NCI-H187 (cell line): ENCODE data around the gene ANTXR1.

Experiments used
- DNase-seq, 2 experiments: peaks; one replicate each; lab custom pipeline; 2025; lab: John Stamatoyannopoulos, UW

The ANTXR1 gene

DNA sequence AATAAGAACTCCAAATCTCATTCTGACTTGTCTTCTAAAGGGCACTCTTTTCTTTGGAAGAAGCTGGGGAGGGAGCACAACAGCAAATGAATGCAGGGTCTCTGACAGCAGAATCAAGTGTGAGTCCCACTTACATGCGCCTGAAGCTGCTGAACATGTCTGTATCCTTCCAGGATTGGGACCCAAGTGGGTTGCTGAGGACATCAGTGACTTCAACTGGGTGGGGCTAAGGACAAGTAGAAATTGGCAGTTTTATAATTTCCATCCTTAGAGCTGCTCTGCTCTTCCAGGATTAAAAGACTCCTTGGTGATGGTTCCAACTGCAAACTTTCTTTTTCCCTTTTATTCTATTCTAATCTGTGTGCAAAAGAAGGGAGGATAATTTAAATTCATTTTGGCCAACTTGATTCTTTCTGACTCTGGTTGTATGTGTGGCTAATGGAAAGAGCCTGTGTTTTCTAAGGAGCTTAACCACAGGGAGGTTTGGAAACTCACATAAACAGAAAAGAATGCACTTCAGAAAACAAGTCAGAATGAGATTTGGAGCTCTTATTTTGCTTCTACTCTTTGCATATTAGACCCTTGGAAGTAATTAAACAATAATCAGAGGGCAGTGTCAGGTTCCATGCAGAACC, 20.6 kb downstream of the ANTXR1 start:
- no peak for DNase-seq

DNA sequence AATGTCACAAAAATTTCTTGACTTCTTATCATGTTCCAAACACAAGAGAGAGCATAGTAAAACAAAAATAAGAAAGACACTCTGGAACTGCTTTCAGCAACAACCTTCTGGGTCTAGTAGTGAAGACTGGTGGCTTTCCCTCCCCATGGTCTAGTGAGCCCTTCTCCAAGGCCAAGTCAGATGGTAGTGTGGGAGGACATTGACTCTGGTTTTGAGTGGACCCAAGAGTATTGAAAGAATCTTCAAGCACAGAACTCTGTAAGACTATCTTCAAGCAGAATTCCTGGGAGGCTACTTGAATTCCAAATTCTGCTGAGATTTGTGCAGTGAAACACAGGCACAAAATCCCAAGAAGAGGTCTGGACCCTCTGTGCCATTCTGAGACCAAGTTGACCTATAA, 21.1 kb downstream of the ANTXR1 start:
- DNase-seq = no peak

DNA sequence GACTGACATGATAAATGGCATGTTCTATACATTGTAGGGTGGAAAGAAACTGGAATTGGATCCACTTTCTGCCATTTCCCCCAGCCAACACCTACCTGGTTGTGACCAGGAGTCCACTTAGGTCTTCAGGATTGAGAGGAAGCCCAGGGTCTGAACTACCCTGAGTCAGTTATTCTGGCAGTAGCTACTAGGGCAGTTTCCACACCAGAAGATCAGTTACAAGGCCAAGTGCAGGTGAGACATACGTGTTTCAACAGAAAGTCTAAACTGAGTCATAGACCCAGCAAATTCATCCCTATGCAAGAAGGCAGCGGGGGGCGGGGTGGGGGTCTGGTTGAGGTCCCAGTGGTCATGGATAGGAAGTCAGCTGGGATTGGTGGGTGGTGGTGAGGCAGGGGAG, 21.9 kb downstream of the ANTXR1 start:
- DNase-seq = no peak

DNA sequence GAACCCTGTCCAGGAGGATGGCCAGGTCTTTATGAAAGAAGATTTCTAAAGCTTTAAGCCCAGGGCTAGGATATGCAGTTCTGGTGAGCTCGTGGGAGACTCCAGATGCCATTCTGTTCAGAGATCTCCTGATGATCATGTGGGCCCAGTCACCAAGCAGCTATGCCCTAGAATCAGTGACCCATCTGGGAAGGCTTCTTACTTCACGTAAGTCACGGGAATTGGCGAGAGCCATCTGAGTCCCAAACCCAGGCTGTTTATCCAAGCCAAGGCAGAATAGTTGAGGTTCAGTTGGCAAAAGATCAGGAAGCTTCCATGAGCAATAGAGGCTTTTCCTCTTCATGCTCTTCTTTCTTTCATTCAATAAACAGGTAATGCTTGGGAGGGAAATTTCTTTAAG, 23.9 kb downstream of the ANTXR1 start:
- no peak for DNase-seq

DNA sequence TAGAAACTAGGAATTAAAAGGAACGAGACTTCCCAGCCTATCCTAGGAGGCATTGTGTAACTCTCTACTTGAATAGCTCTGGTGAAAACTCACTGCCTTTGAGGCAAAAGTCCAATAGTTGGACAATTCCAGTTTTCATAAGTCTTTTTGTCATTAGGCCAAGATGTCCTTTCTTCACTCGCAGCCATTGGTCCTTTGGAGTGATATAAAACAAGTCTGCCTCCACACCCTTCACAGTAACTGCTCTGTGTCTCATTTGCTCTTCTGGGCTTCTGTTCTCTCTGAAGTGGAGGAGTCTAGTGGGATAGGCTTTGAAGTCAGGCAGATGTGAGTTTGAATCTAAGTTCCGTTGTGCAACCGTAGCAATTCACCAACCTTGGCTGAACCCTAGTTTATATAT, 28.2 kb downstream of the ANTXR1 start:
- DNase-seq = no peak

DNA sequence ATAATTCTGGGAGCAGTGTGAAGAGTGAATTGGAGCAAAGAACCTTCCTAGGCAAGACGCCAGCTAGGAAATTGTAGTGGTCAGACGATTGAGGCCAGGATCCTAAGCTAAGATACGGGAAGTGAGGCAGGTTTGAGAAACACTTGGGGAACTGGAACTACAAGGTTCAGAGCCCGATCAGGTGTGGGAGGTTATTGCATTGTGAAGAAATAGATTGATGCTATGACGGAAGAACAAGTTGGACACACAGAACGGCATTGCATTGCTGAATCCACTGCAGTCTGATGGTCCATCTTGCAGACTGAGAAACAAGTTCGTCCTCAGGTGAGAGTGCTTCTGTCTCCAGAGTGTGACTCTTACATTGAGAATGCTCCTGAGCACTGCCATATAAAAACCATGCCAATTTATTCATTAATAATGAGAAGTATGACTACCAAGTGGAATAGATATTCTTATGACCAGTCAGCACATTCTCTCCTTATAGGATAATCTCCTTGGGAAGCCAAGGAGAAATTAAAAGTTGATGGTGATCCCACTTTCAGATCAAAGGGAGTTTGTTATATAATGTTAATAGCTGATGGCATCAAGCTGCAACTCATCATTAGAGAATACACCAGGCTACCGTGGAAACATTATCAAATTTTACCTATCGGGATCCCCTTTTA, 30.9 kb downstream of the ANTXR1 start:
- no peak for DNase-seq

DNA sequence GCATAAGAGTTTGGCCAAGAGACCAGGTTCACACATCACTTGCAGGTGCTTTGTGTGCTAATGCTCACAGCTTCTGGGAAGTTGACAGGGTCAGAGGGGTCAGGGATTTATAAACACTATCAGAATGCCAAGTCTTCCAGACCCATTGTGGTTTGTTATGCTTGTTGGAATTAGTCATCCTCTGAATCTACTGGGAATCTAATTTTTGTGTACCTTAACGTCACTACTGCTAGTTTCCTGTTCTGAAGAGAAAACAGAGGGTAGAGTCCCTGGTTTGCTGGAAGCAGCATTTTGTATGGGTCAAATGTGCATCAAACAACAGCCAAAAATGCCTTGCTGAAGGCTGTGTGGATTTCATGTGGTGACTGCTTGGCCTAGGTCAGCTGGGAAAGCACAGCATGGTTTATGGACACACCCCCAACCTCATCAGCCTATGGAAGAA, 33.3 kb downstream of the ANTXR1 start:
- no peak for DNase-seq

DNA sequence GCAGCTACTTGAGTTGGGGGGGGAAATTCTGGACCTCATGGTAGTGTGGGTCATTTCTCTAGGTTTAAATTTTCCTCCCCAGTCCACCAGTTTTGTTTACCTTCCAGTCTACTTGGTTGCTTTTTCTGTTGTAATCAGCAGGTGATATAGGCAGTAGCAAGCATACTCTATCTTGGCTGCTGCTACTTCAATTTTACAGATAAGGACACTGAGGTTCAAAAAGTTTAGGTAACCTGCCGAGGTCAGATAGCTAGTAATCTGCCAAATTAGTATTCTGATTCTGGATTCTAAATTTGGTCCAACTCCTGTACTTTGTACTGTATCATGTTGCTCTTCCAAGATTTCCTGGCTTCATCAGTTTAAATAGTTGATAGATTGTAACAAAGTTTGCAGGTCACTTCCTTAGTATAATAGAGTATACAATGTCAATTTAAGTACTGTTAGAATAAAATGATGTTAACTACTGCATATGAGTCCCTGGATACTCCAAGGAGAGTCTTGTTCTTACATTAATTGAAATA, 34.7 kb downstream of the ANTXR1 start:
- DNase-seq = no peak

DNA sequence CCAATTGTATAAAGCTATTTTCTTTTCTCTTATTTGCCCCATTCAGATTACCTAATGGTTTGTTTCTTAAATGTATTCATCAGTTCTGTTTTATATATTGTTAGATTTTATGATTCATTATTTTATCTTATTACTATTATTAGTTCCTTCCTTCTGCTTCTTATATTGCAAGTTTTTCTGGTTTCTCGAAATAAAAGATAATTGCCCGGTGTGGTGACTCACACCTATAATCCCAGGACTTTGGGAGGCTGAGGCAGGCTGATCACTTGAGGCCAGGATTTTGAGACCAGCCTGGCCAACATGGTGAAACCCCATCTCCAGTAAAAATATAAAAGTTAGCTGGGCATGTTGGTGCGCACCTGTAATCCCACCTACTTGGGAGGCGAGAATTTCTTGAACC, 37.8 kb downstream of the ANTXR1 start:
- DNase-seq = no peak

DNA sequence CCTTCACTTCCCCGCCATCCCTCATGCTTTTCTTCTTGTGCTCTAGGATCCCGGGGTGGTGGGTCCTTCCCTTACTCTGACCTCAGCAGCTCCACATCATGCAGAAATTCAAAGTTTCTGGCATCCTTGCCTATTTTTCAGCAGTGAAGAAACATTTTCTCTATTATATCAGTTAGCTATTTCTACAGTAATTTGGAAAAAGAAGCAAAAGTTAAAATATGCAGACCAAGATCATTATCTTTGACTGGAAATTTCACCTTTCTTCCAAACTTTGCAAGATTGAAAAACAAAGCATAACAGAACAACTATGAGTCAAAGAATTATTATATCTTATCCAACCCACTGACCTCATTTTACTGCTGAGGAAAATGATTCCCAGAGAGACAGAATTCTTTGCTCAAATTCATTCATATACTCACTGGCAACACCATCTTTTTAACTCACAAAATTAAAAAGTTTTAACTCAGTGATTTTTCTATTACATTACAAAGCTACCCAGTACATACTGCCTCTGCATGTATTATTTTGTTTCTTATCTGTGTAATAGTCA, 40.5 kb downstream of the ANTXR1 start:
- no peak for DNase-seq

DNA sequence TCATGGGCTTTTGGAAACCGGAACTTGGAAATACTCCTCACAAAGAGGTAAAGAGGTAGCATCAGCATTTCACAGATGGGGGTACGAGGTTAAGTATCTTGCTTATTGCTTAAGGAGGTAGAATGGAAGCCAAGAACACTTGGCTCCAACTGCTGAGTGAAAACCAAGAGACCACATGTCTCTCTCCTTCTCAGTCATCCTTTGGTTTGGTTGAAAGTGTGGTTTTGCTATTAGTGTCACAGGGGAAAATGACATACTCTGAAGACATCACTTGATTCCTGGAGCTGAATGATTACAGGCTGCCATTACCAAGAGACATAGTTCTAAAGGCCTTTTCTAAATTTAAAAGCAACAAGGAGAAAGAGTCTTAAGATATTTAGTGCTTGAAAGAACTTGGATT, 41.5 kb downstream of the ANTXR1 start:
- DNase-seq = no peak

DNA sequence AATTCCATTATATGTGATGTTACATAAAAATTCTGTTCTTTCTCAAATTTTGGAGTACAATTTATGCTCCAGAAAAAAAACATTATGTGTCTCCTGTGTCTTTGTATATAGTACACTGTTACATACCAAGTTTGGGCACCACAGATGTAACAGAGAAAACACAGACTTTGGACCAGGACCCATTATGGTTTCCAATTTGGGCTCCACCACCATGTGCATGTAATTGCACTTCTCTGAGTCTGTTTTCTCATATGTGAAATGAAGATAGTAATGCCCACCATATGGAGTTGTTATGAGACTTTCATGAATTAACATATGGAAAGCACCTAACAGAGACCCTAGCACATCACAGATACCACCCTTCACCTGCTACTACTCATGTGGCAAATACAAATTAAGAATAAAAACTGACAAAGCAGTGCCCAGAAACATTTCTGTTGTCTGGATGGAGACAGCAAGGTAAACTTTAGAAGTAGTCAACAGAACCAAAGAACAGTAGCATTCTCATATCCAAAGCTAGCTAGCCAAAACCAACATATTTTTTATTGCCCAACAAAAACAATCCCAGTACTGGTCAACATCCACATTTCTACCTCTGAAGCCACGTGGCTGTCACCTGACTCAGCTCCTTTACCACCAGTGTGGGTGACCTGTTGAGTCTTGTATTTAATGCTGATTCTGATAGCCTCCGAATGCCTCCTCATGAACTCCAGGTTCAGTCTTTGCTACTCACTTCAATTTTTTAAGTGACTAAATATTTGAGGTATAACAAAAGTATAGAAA, 42.9 kb downstream of the ANTXR1 start:
- DNase-seq = no peak

DNA sequence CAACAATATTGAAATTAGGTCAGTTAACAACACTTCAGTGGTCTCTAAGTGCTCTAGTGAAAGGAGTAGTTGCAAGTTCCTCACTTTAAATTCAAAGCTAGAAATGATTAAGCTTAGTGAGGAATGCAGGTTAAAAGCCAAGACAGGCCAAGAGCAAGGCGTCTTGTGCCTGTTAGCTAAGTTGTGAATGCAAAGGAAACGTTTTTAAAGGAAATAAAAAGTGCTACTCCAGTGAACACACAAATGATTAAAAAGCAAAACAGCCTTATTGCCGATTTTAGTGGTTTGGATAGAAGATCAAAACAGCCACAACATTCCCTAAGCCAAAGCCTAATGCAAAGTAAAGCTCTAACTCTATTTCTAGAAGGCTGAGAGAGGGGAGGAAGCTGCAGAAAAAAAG, 44.7 kb downstream of the ANTXR1 start:
- DNase-seq = no peak

DNA sequence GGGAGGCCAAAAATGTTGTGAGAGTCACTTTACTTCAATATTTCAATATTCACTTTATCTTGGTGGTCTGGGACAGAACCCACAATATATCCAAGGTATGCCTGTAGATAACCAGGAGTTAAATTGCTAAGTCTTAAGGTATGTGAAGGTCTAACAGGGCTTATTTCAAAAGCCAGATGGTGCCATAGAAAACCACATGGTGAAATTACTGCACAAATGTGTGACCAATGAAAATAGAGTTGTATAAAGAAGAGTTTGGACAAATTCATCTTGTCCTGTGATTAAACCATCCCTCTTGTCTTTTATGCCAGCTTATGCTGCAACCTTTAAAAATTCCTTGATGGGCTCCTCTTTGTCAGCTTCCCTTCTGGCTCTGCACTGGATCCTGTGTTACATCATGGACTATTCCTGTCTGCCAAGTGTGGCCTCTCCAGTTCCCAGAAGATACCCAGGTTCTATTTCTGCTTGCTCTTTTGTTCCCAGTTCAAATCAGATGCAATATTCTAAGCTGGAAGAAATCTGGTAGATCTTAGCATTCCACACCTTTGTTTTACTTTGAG, 46.8 kb downstream of the ANTXR1 start:
- DNase-seq = no peak

DNA sequence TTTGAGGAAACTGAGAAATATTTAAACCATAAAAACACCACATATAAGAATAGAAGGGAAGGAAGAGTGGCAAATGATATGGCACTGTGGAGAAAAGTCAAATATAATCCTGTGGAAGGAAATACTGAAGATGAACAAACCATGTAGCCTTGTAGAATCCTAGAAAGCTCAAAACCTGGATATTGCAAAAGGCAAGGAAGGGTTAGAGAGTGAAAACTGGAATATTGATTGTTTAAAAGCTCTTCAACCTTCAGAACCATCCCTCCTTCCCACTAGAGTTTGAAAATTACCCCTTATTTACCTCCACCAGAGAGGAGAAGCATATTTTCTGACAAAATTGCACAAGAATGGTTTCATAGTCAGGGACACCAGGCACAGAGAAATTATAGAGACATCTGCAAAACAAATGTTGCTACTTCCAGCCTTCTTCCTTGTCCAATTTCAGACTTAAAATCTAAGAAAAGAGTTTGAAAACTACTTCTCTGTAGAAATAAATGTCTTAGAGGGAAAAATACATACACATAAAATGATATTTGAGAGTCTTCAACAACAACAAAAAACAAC, 48.0 kb downstream of the ANTXR1 start:
- DNase-seq = no peak

DNA sequence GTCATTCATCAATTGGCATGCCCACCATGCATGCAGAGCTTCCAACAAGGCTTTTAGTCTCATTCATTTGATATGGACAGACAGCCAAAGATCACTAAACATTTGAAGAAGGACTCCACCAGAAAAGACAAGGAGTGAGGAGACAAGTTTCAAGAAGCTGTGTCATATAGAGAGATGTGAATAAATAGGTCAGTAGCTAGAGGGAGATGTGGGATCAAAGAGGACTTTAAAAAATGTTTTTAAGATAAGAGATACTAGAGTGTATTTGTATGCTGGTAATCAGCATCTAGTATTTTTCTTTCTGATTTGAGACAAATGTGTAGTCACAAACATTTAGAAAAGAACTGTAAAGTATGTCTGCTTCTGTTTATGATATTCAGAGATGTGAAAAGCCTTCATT, 48.5 kb downstream of the ANTXR1 start:
- DNase-seq = no peak

DNA sequence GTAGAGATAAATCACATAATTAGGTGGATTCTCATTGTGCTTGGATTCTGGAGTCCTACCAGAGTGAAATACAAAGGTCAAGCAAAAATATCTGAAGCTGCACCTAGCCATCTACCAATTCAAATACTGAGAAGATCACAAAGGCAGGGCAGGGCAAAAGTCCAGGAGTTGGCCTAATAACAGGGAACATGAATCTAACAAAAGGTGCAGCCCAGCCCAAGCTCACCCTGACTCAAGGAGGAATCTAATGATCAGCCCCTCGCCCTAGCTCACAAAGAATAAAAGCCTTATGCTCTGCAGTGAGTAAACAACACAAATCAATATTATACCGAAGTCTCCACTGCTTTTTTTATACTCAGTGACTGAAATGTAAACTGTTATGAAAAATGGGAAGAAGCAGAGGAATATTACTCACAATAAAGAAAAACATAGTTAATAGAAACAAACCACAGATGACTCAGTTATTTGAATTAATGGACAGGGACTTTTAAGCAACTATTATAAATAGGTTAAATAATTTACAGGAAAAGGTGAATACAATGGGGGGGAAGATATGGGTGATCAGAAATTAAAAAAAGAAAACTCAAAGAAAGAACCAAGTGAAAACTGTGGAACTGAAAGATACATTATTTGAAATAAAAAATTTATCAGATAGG, 49.5 kb downstream of the ANTXR1 start:
- no peak for DNase-seq

DNA sequence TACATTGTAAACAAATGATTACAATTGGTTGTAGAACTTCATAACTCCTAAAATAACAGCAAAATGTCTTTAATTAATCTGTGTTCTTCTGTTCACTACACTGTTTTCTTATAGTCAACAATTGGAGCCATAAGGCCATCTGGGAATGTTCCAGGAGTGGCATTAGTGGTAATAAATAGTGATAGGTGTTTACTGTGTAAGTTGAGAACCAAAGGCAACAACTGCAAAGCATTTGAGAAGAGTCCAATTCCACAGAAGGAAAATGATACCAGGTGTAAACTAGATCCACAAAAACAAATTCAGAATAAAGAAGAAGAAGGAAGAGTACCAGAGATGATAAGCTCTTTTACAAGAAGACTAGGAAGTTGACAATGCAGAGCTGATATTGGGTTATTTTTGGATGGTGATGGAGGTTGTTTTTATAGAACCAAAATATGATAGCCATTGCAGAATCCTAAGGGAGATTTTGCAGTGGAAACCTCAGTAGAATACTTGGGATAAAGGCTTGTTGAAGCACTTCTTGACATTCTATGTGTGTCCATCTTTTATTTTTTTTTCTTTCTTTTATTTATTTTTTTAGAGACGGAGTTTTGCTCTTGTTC, 52.9 kb downstream of the ANTXR1 start:
- DNase-seq = no peak

DNA sequence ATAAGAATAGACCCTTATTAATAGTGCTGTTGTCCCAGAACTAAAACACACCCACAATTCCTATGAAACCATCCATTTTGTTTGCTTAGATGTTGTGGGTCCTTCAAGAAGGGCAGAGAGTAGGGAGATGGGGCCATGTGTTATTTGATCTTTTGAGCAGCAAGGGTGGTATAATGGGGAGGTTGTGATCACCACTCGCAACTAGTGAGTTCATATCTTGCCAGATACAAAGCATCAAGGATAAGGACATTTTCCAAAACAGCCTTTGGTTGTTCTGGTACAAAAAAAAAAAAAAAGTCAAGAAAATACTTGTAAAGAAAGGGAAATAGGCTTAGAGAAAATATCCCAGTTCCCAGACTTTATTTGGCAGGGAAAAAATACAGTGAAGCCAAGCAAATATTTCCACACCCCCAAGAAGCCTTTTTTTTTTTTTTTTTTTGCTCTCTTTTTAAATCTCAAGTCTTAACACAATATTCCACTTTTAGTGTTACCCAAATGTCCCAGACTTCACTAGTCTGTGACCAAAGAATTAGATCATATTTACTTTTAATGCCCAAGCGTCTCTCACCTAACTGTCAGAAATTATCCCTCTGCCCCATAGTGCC, 54.1 kb downstream of the ANTXR1 start:
- no peak for DNase-seq

DNA sequence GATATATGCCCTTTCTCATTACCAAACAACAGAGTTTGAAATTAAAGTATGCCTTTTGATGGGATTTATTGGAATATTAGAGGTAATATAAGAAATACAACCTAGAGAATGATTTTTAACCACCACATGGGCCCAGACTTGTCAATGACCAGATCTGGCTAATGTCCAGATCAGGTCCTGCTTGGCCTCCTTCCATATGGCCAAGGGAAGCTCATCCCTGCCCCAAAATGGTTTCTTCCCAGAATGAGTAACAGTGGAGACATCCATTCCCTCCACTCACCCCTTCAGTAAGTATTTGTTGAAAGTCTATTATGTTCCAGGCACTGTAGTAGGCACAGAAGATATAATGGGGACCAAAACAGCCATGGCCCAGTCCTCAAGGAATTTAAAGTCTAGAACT, 54.9 kb downstream of the ANTXR1 start:
- DNase-seq = no peak

DNA sequence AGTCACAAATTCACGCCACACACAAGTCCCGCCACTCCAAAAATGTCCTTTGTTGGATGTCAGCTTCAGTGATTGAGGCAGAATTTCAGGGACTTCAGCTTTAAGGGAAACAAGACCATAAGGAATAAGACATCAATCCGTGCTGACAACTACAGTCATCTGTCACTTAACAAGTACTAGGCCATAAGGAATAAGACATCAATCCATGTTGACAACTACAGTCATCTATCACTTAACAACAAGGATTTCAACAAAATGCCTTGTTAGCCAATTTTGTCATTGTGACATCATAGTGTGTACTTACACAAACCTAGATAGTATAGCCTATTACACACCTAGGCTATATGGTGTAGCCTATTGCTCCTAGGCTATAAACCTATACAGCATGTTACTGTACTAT, 58.0 kb downstream of the ANTXR1 start:
- DNase-seq = no peak
